ENCODE data around the gene CHRNE.
"Not testable (repeated sequence)": the region's sequence is repeated elsewhere in the genome, so short reads cannot be mapped to it uniquely, and the experiment has no call there.

CHRNE gene

GRCh38 chr17:4939796-4940554, 37.1 kb upstream of the CHRNE start, which contains the start of the genes RNF167 and SLC25A11:
RNF167 (plus strand) TSS chr17:4940268; CDS start chr17:4940910, 642 bp downstream.
SLC25A11 (minus strand) TSS chr17:4940046; CDS start chr17:4939910, 136 bp downstream.
- peak within 1 kb of the TSS; percentile 95 for H3K4me3 ChIP-seq (ENCODE audit: low read depth, low read length)

DNA sequence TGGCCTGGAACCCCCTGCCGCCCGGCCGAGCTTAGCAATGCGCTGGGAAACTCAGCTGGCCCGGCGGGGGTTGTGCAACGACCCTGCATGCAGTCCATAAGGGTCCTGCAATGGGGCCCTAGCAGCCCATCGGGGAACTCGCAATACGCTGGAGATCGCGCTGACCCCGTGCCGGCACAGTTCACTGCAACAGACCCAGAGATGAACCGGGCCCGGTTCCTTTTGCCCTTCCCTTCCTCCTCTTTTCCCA, 36.6 kb upstream of the CHRNE start:
- peak overlapping the region; percentile 95 for H3K4me3 ChIP-seq (ENCODE audit: low read depth, low read length)

DNA sequence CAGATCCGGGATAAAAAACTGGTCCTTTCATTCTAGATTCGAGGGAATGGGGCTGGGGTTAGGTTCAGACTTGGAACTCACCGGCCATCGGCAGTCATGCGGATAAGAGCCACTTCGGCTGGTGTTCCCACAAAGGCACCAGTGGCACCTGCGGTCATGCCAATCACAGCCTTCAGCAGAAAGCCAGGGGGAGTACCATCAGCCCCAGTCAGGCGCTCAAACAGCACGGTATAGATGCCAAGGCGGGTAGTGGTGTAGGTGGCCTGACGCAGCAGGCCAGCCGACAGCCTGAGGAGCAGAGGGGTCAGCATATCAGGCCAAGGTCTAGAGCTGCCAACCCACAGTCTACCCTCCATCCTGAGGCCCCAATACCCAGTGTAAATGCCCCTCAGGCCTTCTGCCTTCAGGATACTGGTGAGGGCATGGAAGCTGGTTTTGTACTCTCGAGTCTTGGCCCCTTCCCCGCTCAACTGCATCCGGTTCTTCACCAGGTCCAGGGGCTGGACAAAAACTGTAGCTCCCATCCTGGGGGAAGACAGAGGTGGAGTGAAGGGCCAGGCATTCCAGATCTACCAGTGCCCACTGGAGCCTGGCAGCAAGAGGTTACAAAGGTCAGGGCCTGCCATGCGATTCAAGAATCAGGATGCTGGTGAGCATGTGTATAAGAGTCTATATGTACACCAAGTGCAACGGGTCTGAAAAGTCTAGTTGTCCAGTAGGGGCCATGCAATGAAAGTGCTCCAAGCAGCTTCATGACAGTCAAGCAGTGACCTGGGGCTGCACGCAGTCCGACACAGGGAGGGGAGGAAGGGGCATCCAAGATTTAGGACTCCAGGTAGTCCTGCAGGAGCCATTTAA, 36.0 kb upstream of the CHRNE start:
- peak overlapping the region; percentile 95 for H3K4me3 ChIP-seq (ENCODE audit: low read depth, low read length)

GRCh38 chr17:4938069-4938491, 35.2 kb upstream of the CHRNE start:
- no peak overlapping the region for H3K4me3 ChIP-seq (ENCODE audit: low read depth, low read length)

DNA sequence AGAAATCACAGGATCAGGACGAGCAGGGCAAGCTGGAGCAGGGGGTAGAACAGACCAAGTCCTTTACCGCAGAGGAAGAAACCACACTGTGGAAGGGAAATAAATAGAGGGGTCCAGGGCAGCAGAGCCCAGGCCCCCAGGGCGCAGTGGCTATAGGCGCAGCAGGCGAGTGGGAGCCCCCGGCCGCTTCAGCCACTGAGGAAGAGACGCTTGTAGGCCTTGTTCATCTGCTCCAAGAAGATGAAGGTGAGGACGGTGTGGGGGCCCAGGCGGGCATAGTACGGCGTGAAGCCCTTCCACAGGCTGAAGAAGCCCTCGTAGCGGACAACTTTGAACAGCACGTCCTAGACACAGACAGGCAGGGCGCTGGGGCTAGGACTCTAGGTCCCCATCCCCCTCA, 34.7 kb upstream of the CHRNE start:
- no peak overlapping the region for H3K4me3 ChIP-seq (ENCODE audit: low read depth, low read length)

DNA sequence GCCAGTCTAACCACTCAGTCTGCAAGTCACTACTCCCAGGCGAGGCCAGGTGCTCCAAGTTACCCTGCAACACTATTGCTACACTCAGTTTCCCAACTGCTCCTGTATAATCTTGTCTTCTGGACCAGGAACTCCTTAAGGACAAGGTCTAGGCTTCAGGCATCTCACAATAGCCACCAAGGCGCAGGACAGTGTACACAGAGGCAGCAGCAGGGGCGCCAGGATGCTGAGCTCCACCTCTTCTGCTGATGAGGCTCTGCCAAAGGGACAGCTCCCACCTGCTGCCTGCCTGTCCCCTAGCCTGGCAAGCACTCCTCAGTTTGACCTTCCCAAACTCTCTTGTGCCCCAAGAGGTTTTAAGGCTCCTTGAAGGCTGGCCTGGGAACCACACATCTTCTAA, 33.5 kb upstream of the CHRNE start:
- no peak overlapping the region for H3K4me3 ChIP-seq (ENCODE audit: low read depth, low read length)

DNA sequence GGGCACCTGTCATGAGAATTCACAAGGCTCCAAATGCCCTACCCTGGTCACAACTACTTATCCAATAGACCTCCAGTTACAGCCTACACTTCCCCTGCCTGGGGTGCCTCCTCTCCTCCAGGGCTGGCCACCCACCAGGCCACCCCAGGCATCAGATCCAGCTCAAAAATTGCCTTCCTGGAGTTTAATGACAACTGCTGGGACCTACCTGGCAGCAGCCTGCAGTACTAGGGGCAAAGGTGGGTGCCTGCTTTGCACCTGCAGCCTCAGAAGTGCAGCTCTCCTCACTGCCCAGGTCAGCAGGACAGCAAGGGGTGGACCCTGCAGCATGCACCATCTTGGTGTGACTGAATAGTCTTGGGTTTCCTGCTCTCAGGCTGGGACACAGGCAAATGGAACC, 32.8 kb upstream of the CHRNE start:
- H3K4me3 ChIP-seq (ENCODE audit: low read depth, low read length): no peak overlapping the region

- no peak overlapping the region for H3K4me3 ChIP-seq (ENCODE audit: low read depth, low read length)
Measured at GRCh38 chr17:4934173-4934979, 31.5 kb upstream of the CHRNE start.

DNA sequence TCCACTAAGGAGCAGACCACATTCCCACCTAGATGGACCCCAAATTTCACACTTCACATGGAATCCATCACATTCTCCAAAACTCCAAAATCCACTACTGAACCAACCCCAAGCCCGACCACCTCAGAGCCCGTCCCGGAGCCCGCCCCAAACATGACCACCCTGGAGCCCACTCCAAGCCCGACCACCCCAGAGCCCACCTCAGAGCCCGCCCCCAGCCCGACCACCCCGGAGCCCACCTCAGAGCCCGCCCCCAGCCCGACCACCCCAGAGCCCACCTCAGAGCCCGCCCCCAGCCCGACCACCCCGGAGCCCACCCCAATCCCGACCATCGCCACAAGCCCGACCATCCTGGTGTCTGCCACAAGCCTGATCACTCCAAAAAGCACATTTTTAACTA, 30.7 kb upstream of the CHRNE start:
- no peak overlapping the region for H3K4me3 ChIP-seq (ENCODE audit: low read depth, low read length)

DNA sequence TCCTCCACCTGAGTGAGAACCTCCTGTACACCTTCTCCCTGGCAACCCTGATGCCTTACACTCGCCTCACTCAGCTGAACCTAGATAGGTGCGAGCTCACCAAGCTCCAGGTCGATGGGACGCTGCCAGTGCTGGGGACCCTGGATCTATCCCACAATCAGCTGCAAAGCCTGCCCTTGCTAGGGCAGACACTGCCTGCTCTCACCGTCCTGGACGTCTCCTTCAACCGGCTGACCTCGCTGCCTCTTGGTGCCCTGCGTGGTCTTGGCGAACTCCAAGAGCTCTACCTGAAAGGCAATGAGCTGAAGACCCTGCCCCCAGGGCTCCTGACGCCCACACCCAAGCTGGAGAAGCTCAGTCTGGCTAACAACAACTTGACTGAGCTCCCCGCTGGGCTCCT, 29.9 kb upstream of the CHRNE start:
- no peak overlapping the region for H3K4me3 ChIP-seq (ENCODE audit: low read depth, low read length)

DNA sequence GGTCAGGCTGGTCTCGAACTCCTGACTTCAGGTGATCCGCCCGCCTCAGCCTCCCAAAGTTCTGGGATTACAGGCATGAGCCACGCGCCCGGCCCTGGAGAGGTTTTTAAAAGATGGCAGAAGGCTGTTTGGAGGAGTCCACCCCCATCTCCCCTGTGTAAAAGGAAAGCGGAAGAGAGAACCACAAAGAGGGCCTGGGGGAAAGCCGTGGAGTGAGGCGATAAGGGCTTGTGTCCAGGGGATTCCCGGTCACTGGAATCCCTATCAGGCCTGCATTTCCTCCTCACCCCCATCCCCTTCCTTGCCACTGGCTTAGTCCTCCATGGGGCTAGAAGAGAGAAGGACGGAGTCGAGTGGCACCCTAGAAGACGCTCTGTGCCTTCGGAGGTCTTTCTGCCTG, 29.1 kb upstream of the CHRNE start, which contains the start of gene GP1BA:
TSS of gene GP1BA (plus strand) at position 315 of the 400 bp plus-strand sequence. CDS start 328 bp downstream, outside the sequence.
- no peak within 1 kb of the TSS for H3K4me3 ChIP-seq (ENCODE audit: low read depth, low read length)

- H3K4me3 ChIP-seq (ENCODE audit: low read depth, low read length): no peak overlapping the region
Measured at GRCh38 chr17:4928881-4929280, 26.0 kb upstream of the CHRNE start.

- H3K4me3 ChIP-seq (ENCODE audit: low read depth, low read length): not testable (repeated sequence)
Measured at GRCh38 chr17:4926577-4927335, 23.9 kb upstream of the CHRNE start.

- no peak overlapping the region for H3K4me3 ChIP-seq (ENCODE audit: low read depth, low read length)
Measured at GRCh38 chr17:4921320-4921719, 18.4 kb upstream of the CHRNE start.

DNA sequence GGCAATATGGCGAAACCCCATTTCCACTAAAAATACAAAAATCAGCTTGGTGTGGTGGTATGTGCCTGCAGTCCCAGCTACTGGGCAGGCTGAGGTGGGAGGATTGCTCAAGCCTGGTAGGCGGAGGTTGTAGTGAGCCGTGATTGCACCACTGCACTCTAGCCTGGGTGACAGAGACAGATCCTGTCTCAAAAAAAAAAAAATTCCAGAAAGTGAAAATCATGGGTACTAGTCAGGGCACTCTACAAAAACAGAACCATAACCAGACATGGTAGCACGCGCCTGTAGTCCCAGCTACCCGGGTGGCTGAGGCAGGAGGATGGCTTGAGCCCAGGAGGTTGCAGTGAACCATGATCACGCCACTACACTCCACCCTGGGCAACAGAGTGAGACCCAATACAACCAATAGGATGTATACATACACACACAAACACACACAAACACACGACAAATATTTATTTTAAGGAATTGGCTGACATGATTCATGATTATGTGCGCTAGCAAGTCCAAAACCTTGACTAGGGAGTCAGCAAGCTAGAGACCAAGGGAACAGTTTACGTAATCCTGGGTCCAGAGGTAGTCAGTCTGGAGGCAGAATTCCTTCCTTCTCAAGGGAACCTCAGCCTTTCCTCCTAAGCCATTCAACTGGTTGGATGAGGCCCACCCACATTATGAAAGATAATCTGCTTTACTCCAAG, 17.6 kb upstream of the CHRNE start:
- no peak overlapping the region for H3K4me3 ChIP-seq (ENCODE audit: low read depth, low read length)

DNA sequence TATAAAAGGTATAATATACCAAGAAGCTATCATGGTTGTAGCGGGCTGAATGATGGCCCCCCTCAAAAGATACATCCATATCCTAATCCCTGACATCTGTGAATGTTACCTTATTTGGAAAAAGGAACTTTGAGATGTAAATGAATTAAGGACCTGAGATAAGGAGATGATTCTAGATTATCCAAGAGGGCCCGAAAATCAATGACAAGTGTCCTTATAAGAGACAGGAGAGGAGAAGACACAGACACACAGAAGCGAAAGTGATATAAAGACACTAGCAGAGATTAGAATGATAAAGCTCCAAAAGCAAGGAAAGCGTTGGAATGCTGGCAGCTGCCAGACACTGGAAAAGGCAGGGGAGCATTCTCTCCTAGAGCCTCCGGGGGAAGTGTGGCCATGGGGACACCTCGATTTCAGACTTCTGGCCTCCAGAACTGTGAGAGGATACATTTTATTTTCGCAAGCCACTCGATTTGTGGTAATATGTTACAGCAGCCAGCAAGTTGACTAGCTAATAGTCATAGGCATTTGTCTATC, 16.7 kb upstream of the CHRNE start:
- H3K4me3 ChIP-seq (ENCODE audit: low read depth, low read length): no peak overlapping the region

DNA sequence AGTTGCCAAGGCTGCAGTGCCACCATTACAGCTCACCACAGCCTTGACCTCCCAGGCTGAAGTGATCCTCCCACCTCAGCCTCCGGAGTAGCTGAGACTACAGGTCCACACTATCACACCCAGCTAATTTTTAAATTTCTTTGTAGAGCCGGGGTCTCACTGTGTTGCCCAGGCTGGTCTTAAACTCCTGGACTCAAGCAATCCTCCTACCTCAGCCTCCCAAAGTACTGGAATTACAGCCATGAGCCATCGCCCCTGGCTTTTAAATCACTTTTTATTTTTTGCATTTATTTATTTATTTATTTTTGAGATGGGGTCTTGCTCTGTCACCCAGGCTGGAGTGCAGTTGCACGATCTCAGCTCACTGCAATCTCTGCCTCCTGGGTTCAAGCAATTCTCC, 11.7 kb upstream of the CHRNE start:
- not testable (repeated sequence) for H3K4me3 ChIP-seq (ENCODE audit: low read depth, low read length)

DNA sequence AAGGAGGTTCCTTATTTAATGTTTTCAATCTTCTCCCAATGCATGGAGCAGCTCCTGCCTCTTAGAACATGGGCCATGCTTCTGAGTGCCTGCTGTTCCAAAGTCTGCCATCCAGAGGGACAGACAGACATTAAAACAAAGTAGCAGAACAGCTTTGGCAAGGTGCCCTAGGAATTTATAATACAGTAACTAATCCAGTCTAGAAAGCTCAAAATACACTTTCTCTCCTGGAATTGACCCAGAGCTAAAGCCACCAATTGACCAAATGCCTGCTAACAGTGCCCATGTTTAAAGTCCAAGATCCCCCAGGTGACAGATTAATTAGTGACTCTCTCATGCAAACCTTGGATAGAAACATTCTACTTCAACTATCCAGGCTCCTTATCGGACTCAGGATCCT, 11.1 kb upstream of the CHRNE start:
- no peak overlapping the region for H3K4me3 ChIP-seq (ENCODE audit: low read depth, low read length)

DNA sequence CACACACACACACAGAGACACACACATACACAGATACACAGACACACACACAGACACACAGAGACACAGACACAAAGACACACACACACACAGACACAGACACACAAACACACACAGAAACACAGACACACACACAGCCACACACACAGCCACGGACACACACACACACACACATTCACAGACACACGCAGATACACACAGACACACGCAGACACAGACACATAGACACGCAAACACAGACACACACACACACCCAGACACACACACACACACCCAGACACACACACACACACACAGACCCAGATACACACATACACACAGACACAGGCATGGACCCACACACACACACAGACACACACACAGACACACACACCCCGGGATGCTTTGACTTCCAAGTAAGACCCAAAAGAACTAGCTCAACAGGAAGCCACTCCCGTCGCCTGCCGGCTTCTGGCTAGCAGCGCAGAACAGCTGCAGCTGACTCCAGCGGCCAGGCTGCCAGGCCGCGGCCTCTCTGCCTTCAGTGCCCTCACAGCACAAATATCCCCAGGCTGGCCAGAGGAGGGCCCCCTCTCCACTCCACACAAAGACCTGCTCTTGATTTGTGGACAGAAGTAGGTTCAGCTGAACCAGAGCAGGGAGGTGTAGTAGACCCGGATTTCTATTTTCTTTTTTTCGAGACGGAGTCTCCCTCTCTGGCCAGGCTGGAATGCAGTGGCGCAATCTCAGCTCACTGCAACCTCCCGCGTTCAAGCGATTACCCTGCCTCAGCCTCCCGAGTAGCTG, 6.0 kb upstream of the CHRNE start:
- no peak overlapping the region for H3K4me3 ChIP-seq (ENCODE audit: low read depth, low read length)
